Activated CD4-positive, alpha-beta T cell treated with anti-CD3 and anti-CD28 coated beads, Interleukin-2, amount 50 U/mL, for 1 hour (primary cell): ENCODE measurements around the gene PLSCR1.
"Not testable (repeated sequence)": the region's sequence is repeated elsewhere in the genome, so short reads cannot be mapped to it uniquely, and the experiment has no call there.

Experiments used
- DNase-seq: peaks from one replicate; pipeline ENCODE4 v3.0.0-alpha.2; 2020

Gene PLSCR1

DNA sequence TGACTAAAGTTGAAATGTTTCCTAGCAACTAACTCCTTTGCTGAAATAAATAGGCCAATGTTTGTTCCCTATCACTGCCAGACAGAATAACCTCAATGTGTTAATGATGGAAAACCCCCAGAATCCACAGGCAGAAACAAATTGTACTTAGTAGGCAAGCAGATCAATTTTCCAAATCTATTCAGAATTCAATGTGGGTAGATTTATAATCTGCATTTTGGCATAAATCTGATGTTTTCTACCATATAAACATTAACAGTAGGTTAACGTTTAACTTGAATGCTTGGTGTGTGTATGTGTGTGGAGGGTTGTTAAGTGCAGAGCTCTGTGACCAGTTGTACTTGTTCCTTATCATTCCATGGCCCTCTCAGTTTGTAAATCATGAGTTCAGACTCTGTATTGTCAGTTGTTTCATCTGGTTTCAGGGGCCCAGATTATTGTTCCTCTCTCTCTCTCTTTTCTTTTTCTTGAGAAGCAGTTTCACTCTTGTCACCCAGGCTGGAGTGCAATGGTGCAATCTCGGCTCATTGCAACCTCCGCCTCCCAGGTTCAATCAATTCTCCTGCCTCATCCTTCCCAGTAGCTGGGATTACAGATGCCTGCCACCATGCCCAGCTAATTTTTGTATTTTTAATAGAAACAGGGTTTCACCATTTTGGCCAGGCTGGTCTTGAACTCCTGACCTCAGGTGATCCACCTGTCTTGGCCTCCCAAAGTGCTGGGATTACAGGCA lies 32.8 kb downstream of the PLSCR1 start:
- DNase-seq, result no peak

DNA sequence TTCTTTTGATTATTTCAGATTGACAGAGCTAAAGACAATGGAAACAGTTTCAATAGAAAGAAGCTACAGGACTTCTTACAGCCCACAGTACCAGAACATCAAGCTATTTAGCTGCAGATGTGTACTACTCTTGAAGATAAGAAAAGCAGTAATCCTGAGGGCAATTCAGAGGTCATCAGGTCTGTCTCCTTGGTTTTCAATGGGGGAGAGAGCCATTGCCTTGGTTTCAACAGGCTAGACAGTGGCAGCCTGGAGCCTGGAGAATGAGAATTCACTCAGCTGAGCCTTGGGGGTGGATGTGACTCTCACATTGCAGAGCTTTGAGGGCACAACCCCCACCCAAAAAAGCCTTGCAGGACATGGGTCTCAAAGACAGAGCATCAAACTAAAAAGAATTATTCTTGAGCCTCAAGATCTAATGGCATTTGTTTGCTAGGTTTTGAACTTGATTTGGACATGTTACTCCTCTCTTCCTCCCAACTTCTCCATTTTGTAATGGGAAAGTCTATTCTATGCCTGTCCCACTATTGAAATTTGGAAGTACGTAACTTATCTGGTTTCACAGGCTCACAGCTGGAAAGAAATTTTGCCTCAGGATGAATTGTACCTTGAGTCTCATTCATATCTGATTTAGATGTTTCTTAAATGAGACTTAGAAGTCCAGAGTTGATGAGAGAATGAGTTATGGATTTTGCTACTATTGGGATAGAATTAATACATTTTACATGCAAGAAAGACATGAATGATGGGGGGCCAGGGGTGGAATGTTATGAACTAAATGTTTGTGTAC lies 36.9 kb downstream of the PLSCR1 start:
- DNase-seq, result no peak

DNA sequence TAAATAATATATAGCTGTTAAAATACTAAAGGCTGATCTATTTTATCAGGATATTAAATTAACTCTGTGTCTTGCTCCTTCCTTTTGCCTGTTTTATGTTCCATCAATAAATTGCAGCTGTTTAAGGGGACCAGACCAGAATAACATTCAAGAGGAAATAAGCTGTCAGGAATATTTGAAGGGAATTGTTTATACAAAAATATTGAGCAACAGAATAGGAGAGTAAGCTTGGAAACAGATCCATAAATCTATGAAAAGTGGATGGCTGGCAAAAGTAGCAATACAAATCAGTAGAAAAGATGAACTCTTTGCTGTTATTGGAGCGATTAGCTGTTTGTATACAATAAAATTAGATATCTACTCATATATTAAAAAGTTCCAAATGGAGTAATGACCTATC lies 38.9 kb downstream of the PLSCR1 start:
- DNase-seq, result no peak

DNA sequence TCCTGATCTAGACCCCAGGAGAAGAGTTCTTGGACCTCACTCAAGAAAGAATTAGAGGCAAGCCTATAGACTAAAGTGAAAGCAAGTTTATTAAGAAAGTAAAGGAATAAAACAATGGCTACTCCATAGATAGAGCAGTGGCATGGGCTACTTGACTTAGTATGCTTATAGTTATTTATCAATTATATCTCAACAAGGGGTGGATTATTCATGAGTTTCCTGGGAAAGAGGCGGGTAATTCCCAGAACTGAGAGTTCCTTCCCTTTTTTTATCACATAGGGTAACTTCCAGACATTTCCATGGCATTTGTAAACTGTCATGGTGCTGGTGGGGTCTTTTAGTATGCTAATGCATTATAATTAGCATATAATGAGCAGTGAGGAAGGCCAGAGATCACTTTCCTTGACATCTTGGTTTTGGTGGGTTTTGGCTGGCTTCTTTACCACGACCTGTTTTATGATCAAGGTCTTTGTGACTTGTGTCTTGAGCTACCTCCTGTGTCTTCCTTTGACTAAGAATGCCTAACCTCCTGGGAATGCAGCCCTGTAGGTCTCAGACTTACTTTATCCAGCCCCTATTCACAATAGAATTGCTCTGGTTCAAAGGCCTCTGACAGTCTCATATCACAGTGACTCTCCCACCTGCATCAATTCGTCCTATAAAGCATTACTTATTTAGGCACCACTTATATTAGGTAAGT lies 39.8 kb downstream of the PLSCR1 start:
- DNase-seq, result no peak

DNA sequence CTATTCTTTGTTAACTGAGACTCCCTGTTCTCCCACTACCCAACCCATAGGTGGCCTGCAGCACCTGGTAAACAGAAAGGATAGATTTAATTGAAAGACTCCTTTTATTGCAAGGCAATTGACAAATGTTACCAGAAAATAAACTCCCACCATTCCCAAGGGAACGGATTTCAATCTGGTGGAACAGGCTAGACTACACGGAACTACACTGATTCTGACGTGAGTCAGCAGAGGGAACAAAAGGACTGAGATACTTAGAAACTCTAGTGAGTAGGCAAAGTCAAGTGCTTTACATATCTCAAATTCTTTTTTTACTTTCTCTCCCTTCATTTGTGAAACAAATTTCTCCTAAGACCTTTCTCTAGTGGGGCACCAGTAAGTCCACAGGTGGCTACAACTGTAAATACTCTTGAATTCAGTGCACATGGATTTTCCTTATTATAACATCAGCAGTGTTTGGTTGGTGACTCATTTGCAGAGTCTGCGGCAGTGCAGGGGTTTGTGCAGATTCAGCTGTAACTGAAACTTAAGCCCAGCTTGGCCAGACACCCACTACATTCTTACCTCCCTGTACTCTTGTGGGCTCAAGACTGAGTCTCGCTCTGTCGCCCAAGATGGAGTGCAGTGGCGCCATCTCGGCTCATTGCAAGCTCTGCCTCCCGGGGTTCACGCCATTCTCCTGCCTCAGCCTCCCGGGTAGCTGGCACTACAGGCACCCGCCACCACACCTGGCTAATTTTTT lies 40.8 kb downstream of the PLSCR1 start:
- no peak for DNase-seq

DNA sequence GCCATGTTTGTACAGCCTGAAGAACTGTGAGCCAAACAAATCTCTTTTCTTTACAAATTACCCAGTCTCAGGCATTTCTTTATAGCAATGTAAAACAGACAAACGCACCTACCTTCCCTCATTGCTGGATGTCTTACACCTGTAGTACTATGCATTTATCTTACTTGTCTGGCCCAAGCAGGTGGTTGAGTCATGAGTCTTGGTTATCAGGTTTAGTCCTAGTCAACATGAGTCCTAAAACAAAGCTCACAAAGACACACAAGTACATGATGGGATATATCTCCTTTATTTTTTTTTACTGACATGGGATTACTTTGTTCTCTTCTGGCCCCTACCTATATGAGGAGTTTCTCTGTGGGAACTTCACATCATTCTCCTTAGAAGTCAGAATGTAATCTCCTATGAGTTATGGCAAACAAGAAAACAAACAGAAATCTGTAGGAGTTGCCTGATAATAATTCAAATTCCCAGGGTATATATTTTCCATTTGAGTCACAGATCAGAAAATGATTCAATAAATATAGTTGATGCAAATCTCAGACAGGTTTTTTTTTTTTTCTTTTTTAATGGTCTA lies 41.4 kb downstream of the PLSCR1 start:
- DNase-seq, result no peak

DNA sequence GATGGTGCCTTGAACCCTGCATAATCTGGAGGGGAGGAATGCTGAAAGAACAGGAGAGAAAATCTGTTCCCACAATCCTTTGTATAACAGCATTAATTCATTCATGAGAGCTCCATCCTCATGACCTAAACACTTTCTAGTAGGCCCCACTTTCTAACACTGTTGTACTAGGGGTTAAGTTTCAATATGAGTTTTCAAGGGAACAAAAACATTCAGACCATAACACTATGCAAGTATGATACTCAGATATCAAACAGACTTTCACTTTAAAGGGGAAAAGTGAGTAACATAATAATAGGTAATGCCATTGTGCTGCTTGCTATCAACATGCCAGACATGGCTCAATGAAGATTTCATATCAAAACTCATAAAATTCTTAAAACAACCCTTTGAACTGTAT lies 42.7 kb downstream of the PLSCR1 start:
- DNase-seq, result no peak

DNA sequence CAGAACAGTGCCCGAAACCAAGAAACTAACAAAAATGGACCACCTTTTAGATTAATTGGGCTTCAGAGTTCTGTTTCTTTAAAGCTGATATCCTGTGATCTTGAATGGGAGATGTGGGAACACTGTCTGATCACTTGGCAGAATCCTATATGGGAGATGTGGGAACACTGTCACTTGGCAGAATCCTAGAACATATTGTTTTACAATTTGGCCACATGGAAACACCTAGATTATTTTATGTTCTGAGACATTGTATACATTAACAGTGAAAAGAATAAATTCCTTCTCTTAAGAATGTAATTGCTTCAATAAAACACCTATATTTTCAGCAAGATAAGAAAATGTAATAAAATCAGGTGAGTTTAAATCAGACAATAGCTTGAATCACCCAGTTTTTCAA lies 44.7 kb downstream of the PLSCR1 start:
- no peak for DNase-seq

DNA sequence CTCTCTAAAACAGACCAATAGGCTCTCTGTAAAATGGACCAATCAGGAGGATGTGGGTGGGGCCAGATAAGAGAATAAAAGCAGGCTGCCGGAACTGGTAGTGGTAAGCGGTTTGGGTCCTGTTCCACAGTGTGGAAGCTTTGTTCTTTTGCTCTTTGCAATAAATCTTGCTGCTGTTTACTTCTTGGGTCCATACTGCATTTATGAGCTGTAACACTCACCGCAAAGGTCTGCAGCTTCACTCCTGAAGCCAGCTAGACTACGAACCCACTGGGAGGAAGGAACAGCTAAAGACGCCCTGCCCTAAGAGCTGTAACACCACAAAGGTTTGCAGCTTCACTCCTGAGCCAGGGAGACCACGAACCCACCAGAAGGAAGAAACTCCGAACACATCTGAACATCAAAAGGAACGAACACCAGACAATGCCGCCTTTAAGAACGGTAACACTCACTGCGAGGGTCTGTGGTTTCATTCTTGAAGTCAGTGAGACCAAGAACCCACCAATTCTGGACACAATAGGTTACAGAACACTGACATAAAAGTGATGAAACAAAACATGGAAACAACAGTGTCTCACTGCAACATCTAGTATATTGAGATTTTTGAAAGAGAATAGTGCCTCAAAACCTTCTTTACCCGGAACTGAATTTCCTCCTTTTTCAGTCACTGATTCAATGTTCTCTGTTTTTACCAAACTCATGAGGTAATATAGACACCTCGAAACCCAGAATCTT lies 46.2 kb downstream of the PLSCR1 start:
- no peak for DNase-seq

DNA sequence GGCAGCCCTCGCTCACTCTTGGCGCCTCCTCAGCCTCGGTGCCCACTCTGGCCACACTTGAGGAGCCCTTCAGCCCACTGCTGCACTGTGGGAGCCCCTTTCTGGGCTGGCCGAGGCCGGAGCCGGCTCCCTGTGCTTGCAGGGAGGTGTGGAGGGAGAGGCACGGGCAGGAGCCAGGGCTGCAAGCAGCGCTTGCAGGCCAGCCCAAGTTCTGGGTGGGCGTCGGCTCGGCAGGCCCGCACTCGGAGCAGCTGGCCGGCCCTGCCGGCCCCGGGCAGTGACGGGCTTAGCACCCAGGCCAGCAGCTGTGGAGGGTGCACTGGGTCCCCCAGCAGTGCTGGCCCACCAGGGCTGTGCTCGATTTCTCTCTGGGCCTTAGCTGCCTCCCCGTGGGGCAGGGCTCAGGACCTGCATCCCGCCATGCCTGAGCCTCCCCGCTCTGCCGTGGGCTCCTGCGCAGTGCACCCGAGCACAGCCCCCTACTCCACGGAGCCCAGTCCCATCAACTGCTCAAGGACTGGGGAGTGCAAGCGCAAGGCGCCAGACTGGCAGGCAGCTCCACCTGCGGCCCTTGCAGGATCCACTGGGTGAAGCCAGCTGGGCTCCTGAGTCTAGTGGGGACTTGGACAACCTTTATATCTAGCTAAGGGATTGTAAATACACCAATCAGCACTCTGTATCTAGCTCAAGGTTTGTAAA lies 47.1 kb downstream of the PLSCR1 start:
- not testable (repeated sequence) for DNase-seq

DNA sequence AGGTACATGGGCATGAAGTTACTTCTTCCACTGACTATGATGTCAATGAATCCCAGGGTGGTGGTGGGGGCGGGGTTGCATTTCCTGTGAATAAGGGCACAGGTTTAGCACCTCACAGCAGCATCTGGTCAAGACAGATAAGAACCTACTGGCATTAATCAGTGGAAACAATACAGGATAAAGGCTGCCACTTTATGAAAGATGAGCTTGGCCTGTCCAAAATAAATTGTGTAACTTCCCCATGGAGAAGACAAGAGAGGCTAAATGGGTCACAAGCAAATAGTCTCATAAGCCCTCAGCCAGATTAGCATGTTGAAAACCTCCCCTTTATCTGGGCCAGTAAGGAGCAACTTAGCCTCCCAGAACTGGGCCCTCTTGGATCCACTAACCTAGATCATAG lies 47.7 kb downstream of the PLSCR1 start:
- no peak for DNase-seq

DNA sequence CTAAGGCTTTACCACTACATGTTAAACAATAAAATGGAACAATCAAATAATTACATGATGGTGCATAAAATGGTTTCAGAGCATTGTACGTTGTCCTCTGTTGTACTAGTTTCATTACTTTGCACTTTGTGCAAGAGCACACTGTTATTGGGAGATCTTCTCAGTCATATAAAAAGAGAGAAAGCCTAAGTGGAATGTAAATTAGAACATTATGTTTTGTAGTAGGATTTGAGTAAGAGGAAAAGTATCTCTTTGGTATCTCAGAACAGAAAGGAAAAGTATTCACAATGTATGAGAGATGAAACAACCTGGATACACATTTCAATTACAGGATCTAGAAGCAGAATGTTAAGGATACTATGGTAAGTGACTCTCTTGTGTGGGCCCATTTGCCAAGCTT lies 48.2 kb downstream of the PLSCR1 start:
- no peak for DNase-seq

DNA sequence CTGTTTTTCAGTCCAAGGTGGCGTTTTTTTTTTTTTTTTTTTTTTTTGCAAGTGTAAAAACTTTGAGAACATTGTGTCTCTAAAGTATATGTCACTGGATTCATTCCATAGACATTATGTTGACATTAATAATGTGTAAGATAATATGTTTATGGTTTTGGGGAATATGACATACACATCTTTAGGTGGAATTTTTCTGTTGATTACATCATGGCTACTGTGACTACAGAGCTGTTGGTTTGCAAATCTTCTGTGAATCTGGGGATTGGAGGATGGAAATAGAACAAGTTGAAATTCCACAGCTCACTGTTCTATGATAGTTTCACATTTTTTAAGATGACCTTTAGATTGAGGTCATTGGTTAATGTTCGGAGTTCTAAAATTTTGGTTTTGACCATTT lies 50.6 kb downstream of the PLSCR1 start:
- DNase-seq, result no peak

DNA sequence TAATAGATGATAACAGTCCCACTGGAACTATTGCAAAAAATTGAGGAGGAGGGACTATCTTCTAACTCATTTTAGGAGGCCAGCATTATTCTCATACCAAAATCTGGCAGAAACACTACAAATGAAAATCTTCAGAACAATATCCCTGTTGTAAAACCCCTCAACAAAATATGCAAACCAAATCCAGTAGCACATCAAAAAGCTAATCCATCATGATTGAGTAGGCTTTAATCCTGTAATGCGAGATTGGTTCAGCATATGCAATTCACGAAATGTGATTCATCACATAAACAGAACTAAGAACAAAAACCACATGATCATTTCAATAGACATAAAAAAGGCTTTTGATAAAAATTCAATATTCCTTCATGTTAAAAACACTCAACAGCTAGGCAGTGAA lies 51.2 kb downstream of the PLSCR1 start:
- DNase-seq, result no peak

DNA sequence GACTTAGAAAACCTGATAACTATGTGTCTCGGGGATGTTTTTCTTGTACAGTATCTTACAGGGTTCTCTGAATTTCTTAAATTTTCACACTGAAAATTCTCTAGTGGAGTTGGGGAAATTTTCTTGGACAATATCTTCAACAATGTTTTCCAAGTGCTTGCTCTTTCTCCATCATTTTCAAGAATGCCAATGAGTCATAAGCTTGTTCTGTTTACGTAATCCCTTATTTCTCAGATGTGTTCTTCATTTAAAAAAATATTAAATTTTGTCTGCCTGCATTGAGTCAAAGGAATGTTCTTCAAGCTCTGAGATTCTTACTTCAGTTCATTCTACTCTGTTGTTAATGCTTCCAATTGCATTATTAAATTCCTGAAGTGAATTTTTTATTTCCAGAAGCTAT lies 53.1 kb downstream of the PLSCR1 start:
- DNase-seq, result no peak

DNA sequence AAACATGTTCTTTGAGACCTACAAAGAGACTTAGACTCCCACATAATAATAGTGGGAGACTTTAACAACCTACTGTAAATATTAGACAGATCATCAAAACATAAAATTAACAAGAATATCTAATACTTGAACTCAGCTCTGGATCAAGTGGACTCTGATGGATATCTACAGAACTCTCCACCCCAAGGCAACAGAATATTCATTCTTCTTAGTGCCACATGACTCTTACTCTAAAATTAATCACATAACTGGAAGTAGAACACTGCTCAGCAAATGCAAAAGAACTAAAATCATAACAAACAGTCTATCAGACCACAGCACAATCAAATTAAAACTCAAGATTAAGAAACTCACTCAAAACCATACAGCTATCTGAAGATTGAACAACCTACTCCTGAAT lies 59.1 kb downstream of the PLSCR1 start:
- DNase-seq, result no peak

DNA sequence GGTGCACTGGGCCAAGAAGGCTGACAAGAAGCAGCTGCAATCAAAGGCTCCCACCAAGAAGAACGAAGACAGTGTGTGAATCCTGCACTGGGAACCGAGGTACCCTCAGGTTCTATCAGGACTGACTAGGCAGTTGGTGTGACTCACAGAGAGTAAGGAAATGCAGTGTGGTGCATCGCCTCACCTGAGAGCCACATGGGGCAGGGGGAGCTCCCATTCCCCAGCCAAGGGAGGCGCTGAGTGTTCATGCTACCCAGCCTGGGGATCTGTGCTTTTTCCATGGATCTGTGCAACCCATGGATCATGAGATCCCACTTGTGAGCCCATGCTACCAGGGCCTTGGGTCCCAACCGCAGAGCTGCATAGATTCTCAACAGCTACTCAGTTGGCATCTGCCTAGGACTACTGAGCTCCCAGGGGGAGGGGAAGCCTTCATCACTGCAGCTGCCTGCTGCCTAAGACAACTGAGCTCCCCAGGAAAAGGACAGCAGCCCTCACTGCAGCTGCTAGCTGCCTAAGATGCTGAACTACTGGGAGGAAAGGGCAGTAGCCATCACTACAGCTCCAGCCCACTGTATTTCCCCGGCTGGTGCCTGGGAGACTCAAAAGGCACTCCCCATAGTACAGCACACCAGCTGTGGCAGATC lies 68.2 kb downstream of the PLSCR1 start:
- no peak for DNase-seq

DNA sequence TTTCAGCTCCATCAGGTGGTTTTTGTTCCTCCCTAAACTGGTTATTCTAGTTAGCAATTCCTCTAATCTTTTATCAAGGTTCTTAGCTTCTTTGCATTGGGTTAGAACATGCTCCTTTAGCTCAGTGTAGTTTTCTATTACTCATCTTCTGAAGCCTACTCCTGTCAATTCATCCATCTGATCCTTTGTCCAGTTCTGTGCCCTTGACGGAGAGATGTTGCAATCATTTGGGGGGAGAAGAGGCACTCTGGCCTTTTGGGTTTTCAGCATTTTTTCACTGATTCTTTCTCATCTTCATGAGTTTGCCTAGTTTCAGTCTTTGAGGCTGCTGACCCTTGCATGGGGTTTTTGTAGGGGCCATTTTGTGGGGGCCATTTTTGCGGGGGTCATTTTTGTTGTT lies 69.4 kb downstream of the PLSCR1 start:
- DNase-seq, result not testable (repeated sequence)

DNA sequence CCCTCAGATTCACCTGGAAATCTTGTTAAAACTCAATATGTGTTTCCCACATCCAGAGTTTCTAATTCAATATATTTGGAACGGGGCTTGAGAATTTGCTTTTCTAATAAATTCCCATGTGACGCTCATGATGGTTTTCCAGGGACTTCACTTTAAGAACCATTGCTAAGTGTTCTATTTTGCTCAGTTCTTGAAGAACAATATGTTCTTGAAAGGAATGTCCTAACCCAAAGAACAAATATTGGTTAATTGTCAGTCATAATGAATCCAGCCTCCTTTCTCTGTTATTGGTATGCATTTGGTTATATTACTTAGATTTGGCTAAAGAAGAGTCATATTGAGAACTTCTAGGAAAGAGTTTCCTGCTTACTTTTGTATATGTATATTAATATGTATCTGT lies 70.7 kb downstream of the PLSCR1 start:
- DNase-seq, result no peak

DNA sequence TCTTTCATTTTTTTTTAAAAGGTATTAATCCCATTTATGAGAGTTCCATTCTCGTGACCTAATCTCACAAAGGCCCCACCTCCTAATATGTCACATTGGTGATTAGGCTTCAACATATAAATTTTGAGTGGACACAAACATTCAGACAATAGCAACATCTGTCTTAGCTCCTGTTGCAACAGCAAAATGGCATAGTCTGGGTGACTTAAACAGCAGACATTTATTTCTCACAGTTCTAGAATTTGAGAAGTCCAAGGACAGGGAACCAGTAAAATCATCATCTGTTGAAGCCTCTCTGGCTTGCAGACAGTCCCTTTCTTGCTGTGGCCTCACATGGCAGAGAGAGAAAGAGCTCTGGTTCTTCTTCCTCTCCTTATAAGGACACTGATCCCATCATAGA lies 71.8 kb downstream of the PLSCR1 start:
- no peak for DNase-seq

DNA sequence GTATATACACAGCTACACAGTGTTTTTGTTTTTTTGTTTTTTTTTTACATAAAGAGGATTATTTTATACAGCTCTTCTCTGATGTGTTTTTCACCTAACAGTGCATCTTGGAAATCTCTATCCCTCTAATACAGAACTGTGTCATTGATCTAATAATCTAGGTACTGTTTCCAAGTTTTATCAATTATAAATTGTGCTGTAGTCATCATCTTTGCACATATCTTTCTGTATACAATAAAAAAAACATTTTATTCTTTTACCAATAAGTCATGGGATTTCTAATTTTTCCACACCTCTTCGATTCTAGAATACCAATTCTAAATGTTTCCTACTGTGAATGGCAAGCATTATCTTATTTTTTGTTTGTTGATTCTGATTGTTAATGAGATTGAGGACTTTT lies 73.4 kb downstream of the PLSCR1 start:
- DNase-seq, result no peak
